WTC11 (cell line): ENCODE data around the gene WASHC3.

Experiments
- CTCF ChIP-seq: fragments of 200-600 bp; IDR thresholded peaks from 2 replicates; pipeline ENCODE4 v1.8.0; 2022; ENCODE audit warnings: antibody characterized with exemption
- E2F1 ChIP-seq: sonication (generic); formaldehyde crosslinking; IDR thresholded peaks from 2 replicates; pipeline ENCODE4 v1.8.0; 2022; ENCODE audit warnings: mild to moderate bottlenecking, missing genetic modification reagents
- ESRRA ChIP-seq: sonication (generic); formaldehyde crosslinking; IDR thresholded peaks from 2 replicates; pipeline ENCODE4 v1.8.1; 2022; ENCODE audit warnings: mild to moderate bottlenecking, missing genetic modification reagents, borderline replicate concordance
- ZNF263 ChIP-seq: sonication (generic); formaldehyde crosslinking; IDR thresholded peaks from 2 replicates; pipeline ENCODE4 v1.8.1; 2022; ENCODE audit warnings: low read depth, mild to moderate bottlenecking, moderate library complexity, missing genetic modification reagents
- TF ChIP-seq, protein P1 (sequence below): sonication (generic); formaldehyde crosslinking; IDR thresholded peaks from 2 replicates; pipeline ENCODE4 v1.8.0; 2022; ENCODE audit warnings: mild to moderate bottlenecking, missing genetic modification reagents

- no peak for TF ChIP-seq ZNF263
- TF ChIP-seq, protein P1, sequence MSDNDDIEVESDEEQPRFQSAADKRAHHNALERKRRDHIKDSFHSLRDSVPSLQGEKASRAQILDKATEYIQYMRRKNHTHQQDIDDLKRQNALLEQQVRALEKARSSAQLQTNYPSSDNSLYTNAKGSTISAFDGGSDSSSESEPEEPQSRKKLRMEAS (CRISPR knock-in tag), result no peak
- no peak for TF ChIP-seq E2F1 (CRISPR knock-in tag)
- no peak for TF ChIP-seq CTCF
- TF ChIP-seq ESRRA (CRISPR knock-in tag), result no peak
Measured at GRCh38 chr12:102021540-102022246, 40.1 kb downstream of the WASHC3 start.
